GM12878 (cell line): Measurements from ENCODE around the gene OR4F15. TPM values are rescaled to one million over a fixed set of nuclear protein-coding genes. Genes with fewer than 3 reads are reported as not detected.

Experiments used
- ATAC-seq: fragments of 200-7000 bp; cut with Tn5 transposase; 3 replicates; pipeline ENCODE4 v1.9.1; 2020; ENCODE audit warnings: mild to moderate bottlenecking, moderate library complexity
- BruUV-seq: library from RNA; stranded (reverse); fragments of 400-500 nt; replicated peaks from 2 replicates; lab custom pipeline; 2021; lab: Mats Ljungman, UMichigan
- CTCF ChIA-PET: fragments of 300-600 bp; sonication (Branson Sonifier 250); formaldehyde crosslinking; extraction: SDS; loops from one replicate; lab custom pipeline; 2021; ENCODE audit warnings: inconsistent platforms; lab: Yijun Ruan, JAX
- POLR2A ChIA-PET: fragments of 350-600 bp; formaldehyde crosslinking; extraction: SDS; loops from one replicate; lab custom pipeline; 2021; ENCODE audit warnings: inconsistent platforms; lab: Charles Lee
- RAD21 ChIA-PET: fragments of 300-600 bp; sonication (Branson Sonifier 250); formaldehyde crosslinking; loops from one replicate; lab custom pipeline; 2023; ENCODE audit warnings: antibody characterized with exemption; ENCODE audit not compliant: unreplicated experiment; lab: Charles Lee
- SMC1A ChIA-PET: fragments of 300-600 bp; sonication (Branson Sonifier 250); formaldehyde crosslinking; loops from one replicate; lab custom pipeline; 2023; ENCODE audit not compliant: unreplicated experiment, uncharacterized antibody; lab: Charles Lee
- DNase-seq: peaks from one replicate; pipeline ENCODE4 v3.0.0-alpha.2; 2011; ENCODE audit warnings: low read depth, low spot score
- FAIRE-seq: peaks from 3 replicates; lab custom pipeline; 2011; peaks lifted over from hg19 to GRCh38; lab: Jason Lieb, UNC
- H2AFZ ChIP-seq: 2 replicates; pipeline ENCODE4 v1.6.0; 2011; ENCODE audit warnings: low read depth, low read length, control low read depth; ENCODE audit not compliant: control insufficient read depth
- H3K27ac ChIP-seq: 2 replicates; pipeline ENCODE4 v1.5.1; 2011; ENCODE audit warnings: control low read depth; ENCODE audit not compliant: control insufficient read depth, insufficient read depth
- H3K27me3 ChIP-seq, 2 experiments: replicated peaks in 1 of 2; 2 replicates each; pipeline versions ENCODE4 v1.6.0 to v1.6.1; 2011; ENCODE audit warnings: low read length in 1 of 2; ENCODE audit not compliant: control insufficient read depth in 2 of 2, insufficient read depth in 2 of 2
- H3K36me3 ChIP-seq, 2 experiments: 2 replicates each; pipeline ENCODE4 v1.5.1; 2011; ENCODE audit warnings: low read length in 1 of 2; ENCODE audit not compliant: control insufficient read depth in 2 of 2, insufficient read depth in 2 of 2
- H3K4me1 ChIP-seq: 2 replicates; pipeline ENCODE4 v1.6.1; 2011; ENCODE audit warnings: mild to moderate bottlenecking, low read length, moderate library complexity, mixed read lengths; ENCODE audit not compliant: control insufficient read depth, insufficient read depth
- H3K4me2 ChIP-seq: 2 replicates; pipeline ENCODE4 v1.6.0; 2011; ENCODE audit warnings: control low read depth; ENCODE audit not compliant: control insufficient read depth, insufficient read depth
- H3K4me3 ChIP-seq: fragments of 200-600 bp; sonication (generic); 2 replicates; pipeline ENCODE4 v1.5.1; 2016
- H3K79me2 ChIP-seq: 2 replicates; pipeline ENCODE4 v1.6.0; 2011; ENCODE audit warnings: low read length; ENCODE audit not compliant: control insufficient read depth, insufficient read depth
- H3K9ac ChIP-seq: 2 replicates; pipeline ENCODE4 v1.8.0; 2011; ENCODE audit warnings: low read length, control low read depth, mixed read lengths; ENCODE audit not compliant: control insufficient read depth, insufficient read depth
- H3K9me3 ChIP-seq: replicated peaks from 3 replicates; pipeline ENCODE4 v1.5.1; 2011; ENCODE audit warnings: mild to moderate bottlenecking, low read length; ENCODE audit not compliant: control insufficient read depth, insufficient read depth
- H4K20me1 ChIP-seq: 2 replicates; pipeline ENCODE4 v1.6.0; 2011; ENCODE audit not compliant: control insufficient read depth, insufficient read depth
- BACH1 ChIP-seq: fragments of 450-650 bp; IDR thresholded peaks from 2 replicates; pipeline ENCODE4 v1.6.1; 2017; ENCODE audit warnings: mild to moderate bottlenecking, borderline replicate concordance
- BMI1 ChIP-seq: fragments of 450-650 bp; IDR thresholded peaks from 2 replicates; pipeline ENCODE4 v1.6.1; 2016; ENCODE audit warnings: mild to moderate bottlenecking, moderate library complexity, borderline replicate concordance
- CHD4 ChIP-seq: fragments of 200-600 bp; sonication (generic); IDR thresholded peaks from 2 replicates; pipeline ENCODE4 v1.6.1; 2016; ENCODE audit warnings: mild to moderate bottlenecking
- ESRRA ChIP-seq: IDR thresholded peaks from 2 replicates; pipeline ENCODE4 v1.6.1; 2012; ENCODE audit warnings: mild to moderate bottlenecking, low read length, improper control_type of control experiment
- NFYA ChIP-seq: IDR thresholded peaks from 2 replicates; pipeline ENCODE4 v1.6.1; 2011; ENCODE audit warnings: low read depth, mild to moderate bottlenecking, low read length, improper control_type of control experiment, borderline replicate concordance
- NR2C2 ChIP-seq: IDR thresholded peaks from 2 replicates; pipeline ENCODE4 v1.6.1; 2011; ENCODE audit warnings: borderline replicate concordance, low read depth; ENCODE audit not compliant: control insufficient read depth, insufficient read length
- NR2F1 ChIP-seq: fragments of 450-650 bp; conservative IDR thresholded peaks from 2 replicates; pipeline ENCODE4 v1.6.1; 2017; ENCODE audit warnings: mild to moderate bottlenecking
- POLR2AphosphoS5 ChIP-seq: IDR thresholded peaks from 2 replicates; pipeline ENCODE4 v1.6.1; 2011; ENCODE audit warnings: mild to moderate bottlenecking, low read length, inconsistent platforms
- RELA ChIP-seq: fragments of 450-650 bp; IDR thresholded peaks from 2 replicates; pipeline ENCODE4 v1.8.0; 2014; ENCODE audit warnings: borderline replicate concordance; ENCODE audit not compliant: partially characterized antibody
- SIN3A ChIP-seq: IDR thresholded peaks from 2 replicates; pipeline ENCODE4 v1.6.1; 2012; ENCODE audit warnings: low read depth, low read length, improper control_type of control experiment
- SMARCA5 ChIP-seq: fragments of 450-650 bp; IDR thresholded peaks from 2 replicates; pipeline ENCODE4 v1.6.1; 2017; ENCODE audit warnings: mild to moderate bottlenecking
- SPI1 ChIP-seq: IDR thresholded peaks from 2 replicates; pipeline ENCODE4 v1.6.1; 2011; ENCODE audit warnings: low read depth, mild to moderate bottlenecking, low read length, moderate library complexity, borderline replicate concordance; ENCODE audit not compliant: insufficient read depth
- WGBS: methylation state at CpG from one replicate; pipeline ENCODE4 v1.1.6; 2016; ENCODE audit warnings: low lambda C conversion rate; ENCODE audit not compliant: insufficient replicate concordance, insufficient coverage; ENCODE audit errors: missing lambda C conversion rate; 5-methylcytosine and 5-hydroxymethylcytosine counted together
- in situ Hi-C: fragments of 300-500 bp; cut with MboI; formaldehyde crosslinking; loops from 9 replicates; pipeline ENCODE4 v1.14.3; 2018; ENCODE audit warnings: mixed read lengths
- intact Hi-C: fragments of 100-400 bp; cut with micrococcal nuclease; formaldehyde crosslinking; loops from one replicate; pipeline ENCODE4 v1.14.2; 2022; ENCODE audit not compliant: unreplicated experiment
- polyA plus RNA-seq, 11 experiments: library from polyadenylated mRNA; depleted of rRNA in 4 of 11; unstranded in 6 of 11; stranded (reverse) in 5 of 11; fragments of >200 nt; fragmentation: Nextera tagmentation in 4 of 11; fragmentation: Illumina TruSeq in 1 of 11; extraction: Ambion mirVana in 4 of 11; extraction: Trizol in 1 of 11; gene quantifications; 1 replicate in 1 of 11; 2 replicates in 10 of 11; pipeline versions ENCODE4 v1.2.1 to v1.2.3, GENCODE V29; 2011 to 2016; ENCODE audit warnings: inconsistent platforms in 2 of 11, missing spikeins in 2 of 11, low read depth in 1 of 11
- total RNA-seq, 4 experiments: library from RNA; depleted of rRNA in 3 of 4; stranded (reverse); fragments of >200 nt in 3 of 4; fragmentation: Illumina TruSeq in 1 of 4; extraction: Trizol in 1 of 4; gene quantifications; 2 replicates each; pipeline versions ENCODE4 v1.2.1 to v1.2.3, GENCODE V29; 2013 to 2021
- TF ChIP-seq, protein P1 (sequence below): fragments of 150-350 bp; IDR thresholded peaks from 2 replicates; pipeline ENCODE4 v1.6.1; 2016; ENCODE audit warnings: low read depth, low read length
- TF ChIP-seq, protein P2 (sequence below): fragments of 450-650 bp; IDR thresholded peaks from 2 replicates; pipeline ENCODE4 v1.6.1; 2016; ENCODE audit warnings: mild to moderate bottlenecking
- TF ChIP-seq, protein P3 (sequence below): fragments of 450-650 bp; IDR thresholded peaks from 2 replicates; pipeline ENCODE4 v1.6.1; 2017; ENCODE audit warnings: low read depth, mild to moderate bottlenecking, moderate library complexity
- TF ChIP-seq, protein P4 (sequence below): IDR thresholded peaks from 2 replicates; pipeline ENCODE4 v1.6.1; 2012; ENCODE audit warnings: low read depth, low read length, improper control_type of control experiment
- TF ChIP-seq, protein P5 (sequence below): fragments of 450-650 bp; conservative IDR thresholded peaks from 2 replicates; pipeline ENCODE4 v1.6.1; 2017; ENCODE audit warnings: mild to moderate bottlenecking, moderate library complexity

OR4F15 gene
- total and polyA plus RNA-seq, 10 of the 15 experiments (the other 5 are each of a cell fraction or from before 2014, with no cell fraction given), result not detected

DNA sequence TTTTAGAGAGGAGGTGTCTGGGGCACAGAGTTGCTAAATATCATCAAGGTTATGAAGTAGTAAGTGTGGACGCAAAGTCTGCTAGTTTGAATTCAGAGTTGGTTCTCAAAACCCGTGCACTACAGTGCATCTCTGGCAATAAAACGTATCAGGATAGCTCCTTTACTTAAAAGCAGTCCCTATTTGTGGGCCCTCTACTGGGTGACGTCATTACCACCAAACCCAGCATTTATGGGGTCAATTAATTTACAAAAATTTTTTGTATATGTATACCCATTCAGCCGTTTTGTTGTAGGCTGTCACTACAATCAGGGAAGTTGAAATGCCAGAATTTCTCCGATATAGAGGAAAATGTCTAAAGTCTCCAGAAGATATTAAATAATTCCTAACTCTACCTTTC, 8.8 kb downstream of the OR4F15 start:
- Histone ChIP-seq H3K79me2 (no peaks in the 10 kb centered on the region), H4K20me1 (no peaks in the 10 kb centered on the region), H3K9ac (no peak overlapping the region), H3K27me3 (no peaks in the 10 kb centered on the region), H3K27ac (no peak overlapping the region), H3K4me1 (no peaks in the 10 kb centered on the region), H3K36me3 (no peaks in the 10 kb centered on the region), H3K4me2 (no peak overlapping the region), H3K9me3 (no peaks in the 10 kb centered on the region), H3K4me3 (no peak overlapping the region), H2AFZ (no peak overlapping the region)
- FAIRE-seq (no peak), ATAC-seq (no peak), DNase-seq (no peak)
- ChIA-PET SMC1A (no interaction called here), RAD21 (no interaction called here), POLR2A (no interaction called here), CTCF (no interaction called here)
- in situ Hi-C loops, result no loop called here
- BruUV-seq, result no TSS peak
- WGBS, result 34% methylated on average over 6 of the region's 6 CpGs
- intact Hi-C loops, result no loop called here
- TF ChIP-seq ESRRA (no peak), RELA (no peak), CHD4 (no peak), BACH1 (no peak), SMARCA5 (no peak), SIN3A (no peak), NR2F1 (no peak), BMI1 (no peak), SPI1 (no peak), NR2C2 (no peak), NFYA (no peak), POLR2AphosphoS5 (no peak)
- TF ChIP-seq, protein P1, sequence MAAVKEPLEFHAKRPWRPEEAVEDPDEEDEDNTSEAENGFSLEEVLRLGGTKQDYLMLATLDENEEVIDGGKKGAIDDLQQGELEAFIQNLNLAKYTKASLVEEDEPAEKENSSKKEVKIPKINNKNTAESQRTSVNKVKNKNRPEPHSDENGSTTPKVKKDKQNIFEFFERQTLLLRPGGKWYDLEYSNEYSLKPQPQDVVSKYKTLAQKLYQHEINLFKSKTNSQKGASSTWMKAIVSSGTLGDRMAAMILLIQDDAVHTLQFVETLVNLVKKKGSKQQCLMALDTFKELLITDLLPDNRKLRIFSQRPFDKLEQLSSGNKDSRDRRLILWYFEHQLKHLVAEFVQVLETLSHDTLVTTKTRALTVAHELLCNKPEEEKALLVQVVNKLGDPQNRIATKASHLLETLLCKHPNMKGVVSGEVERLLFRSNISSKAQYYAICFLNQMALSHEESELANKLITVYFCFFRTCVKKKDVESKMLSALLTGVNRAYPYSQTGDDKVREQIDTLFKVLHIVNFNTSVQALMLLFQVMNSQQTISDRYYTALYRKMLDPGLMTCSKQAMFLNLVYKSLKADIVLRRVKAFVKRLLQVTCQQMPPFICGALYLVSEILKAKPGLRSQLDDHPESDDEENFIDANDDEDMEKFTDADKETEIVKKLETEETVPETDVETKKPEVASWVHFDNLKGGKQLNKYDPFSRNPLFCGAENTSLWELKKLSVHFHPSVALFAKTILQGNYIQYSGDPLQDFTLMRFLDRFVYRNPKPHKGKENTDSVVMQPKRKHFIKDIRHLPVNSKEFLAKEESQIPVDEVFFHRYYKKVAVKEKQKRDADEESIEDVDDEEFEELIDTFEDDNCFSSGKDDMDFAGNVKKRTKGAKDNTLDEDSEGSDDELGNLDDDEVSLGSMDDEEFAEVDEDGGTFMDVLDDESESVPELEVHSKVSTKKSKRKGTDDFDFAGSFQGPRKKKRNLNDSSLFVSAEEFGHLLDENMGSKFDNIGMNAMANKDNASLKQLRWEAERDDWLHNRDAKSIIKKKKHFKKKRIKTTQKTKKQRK, result no peak
- TF ChIP-seq, protein P2, sequence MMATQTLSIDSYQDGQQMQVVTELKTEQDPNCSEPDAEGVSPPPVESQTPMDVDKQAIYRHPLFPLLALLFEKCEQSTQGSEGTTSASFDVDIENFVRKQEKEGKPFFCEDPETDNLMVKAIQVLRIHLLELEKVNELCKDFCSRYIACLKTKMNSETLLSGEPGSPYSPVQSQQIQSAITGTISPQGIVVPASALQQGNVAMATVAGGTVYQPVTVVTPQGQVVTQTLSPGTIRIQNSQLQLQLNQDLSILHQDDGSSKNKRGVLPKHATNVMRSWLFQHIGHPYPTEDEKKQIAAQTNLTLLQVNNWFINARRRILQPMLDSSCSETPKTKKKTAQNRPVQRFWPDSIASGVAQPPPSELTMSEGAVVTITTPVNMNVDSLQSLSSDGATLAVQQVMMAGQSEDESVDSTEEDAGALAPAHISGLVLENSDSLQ, result no peak
- TF ChIP-seq, protein P3, sequence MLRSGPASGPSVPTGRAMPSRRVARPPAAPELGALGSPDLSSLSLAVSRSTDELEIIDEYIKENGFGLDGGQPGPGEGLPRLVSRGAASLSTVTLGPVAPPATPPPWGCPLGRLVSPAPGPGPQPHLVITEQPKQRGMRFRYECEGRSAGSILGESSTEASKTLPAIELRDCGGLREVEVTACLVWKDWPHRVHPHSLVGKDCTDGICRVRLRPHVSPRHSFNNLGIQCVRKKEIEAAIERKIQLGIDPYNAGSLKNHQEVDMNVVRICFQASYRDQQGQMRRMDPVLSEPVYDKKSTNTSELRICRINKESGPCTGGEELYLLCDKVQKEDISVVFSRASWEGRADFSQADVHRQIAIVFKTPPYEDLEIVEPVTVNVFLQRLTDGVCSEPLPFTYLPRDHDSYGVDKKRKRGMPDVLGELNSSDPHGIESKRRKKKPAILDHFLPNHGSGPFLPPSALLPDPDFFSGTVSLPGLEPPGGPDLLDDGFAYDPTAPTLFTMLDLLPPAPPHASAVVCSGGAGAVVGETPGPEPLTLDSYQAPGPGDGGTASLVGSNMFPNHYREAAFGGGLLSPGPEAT, result no peak
- TF ChIP-seq, protein P4, sequence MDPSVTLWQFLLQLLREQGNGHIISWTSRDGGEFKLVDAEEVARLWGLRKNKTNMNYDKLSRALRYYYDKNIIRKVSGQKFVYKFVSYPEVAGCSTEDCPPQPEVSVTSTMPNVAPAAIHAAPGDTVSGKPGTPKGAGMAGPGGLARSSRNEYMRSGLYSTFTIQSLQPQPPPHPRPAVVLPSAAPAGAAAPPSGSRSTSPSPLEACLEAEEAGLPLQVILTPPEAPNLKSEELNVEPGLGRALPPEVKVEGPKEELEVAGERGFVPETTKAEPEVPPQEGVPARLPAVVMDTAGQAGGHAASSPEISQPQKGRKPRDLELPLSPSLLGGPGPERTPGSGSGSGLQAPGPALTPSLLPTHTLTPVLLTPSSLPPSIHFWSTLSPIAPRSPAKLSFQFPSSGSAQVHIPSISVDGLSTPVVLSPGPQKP, result no peak
- TF ChIP-seq, protein P5, sequence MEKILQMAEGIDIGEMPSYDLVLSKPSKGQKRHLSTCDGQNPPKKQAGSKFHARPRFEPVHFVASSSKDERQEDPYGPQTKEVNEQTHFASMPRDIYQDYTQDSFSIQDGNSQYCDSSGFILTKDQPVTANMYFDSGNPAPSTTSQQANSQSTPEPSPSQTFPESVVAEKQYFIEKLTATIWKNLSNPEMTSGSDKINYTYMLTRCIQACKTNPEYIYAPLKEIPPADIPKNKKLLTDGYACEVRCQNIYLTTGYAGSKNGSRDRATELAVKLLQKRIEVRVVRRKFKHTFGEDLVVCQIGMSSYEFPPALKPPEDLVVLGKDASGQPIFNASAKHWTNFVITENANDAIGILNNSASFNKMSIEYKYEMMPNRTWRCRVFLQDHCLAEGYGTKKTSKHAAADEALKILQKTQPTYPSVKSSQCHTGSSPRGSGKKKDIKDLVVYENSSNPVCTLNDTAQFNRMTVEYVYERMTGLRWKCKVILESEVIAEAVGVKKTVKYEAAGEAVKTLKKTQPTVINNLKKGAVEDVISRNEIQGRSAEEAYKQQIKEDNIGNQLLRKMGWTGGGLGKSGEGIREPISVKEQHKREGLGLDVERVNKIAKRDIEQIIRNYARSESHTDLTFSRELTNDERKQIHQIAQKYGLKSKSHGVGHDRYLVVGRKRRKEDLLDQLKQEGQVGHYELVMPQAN, result no peak
